GM13976 (cell line): Measurements from ENCODE around the gene BCORL1.

ENCODE experiments used
- DNase-seq: peaks from one replicate; pipeline ENCODE4 v3.0.0; 2012; ENCODE audit warnings: low spot score
- CTCF ChIP-seq: IDR thresholded peaks from 2 replicates; pipeline ENCODE4 v1.5.1; 2012; ENCODE audit warnings: borderline replicate concordance, mild to moderate bottlenecking; ENCODE audit not compliant: insufficient read depth; ENCODE audit errors: extremely low read depth, missing control alignments, control extremely low read depth
- in situ Hi-C: fragments of 300-500 bp; cut with MboI; formaldehyde crosslinking; loops from one replicate; pipeline ENCODE4 v1.12.0; 2022; ENCODE audit warnings: low sequenced_read_pairs, mixed read lengths, inconsistent platforms; ENCODE audit not compliant: unreplicated experiment

The BCORL1 gene

DNA sequence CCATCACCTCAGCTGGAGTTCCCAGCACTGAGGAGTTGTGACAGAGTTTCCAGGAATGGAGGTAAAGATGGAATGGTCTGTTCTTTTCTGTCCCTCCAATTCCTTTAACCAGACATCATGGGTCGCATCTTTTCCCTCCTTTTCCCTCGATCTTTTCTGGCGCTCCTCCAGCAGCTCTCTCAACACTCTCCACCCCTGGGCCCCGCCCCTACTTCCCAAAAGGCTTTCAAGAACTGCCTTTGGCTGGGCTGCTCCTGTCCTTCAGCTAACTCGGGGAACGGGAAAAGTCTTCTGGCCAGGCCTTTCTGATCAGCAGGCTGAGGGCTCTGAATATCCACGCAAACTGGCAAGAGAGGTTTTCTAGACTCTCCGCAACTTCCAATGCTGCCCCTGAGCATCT is 42.4 kb upstream of the BCORL1 start:
- DNase-seq: no peak
- TF ChIP-seq CTCF: no peak
- in situ Hi-C loops: no loop called here

- in situ Hi-C loops: no loop called here
- DNase-seq: no peak
- TF ChIP-seq CTCF: no peak
Measured at GRCh38 chrX:129940721-129941120, 41.7 kb upstream of the BCORL1 start.

DNA sequence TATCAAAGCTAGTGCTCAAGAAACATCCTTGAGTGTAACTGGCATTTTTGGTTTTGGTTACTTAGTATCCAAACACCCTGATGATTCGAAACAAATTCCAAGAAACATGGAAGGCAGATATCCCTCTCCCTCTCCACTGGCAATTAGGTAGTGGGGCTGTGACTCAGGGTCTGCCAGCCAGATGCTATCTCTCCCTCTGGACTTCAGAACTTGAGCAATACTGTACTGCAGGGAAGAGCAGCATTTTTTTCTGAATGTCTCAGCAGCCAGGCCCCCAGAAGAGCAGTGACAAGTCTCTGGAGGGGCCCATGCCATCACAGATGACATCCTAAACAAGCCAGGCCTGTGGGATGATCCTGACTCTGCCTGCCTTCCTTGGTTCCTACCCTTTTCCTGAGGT is 37.3 kb upstream of the BCORL1 start:
- DNase-seq: no peak
- TF ChIP-seq CTCF: no peak
- in situ Hi-C loops: no loop called here

DNA sequence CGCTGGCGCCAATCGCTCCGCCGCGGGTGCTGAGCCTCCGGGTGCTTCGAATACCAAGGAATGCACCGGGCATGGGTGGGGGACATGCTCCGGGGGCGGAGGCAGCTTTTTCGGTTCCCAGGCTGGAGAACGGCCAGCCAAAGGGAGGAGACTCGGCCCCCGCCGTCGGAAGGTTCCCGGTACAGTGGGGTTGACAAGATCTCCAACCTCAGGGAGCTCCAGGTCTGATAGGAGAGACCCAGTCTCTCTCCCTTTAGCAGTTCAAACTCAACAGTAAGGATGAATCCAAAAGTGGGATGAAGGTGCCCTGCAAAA is 29.1 kb upstream of the BCORL1 start:
- TF ChIP-seq CTCF: no peak
- no peak for DNase-seq
- in situ Hi-C loops: no loop called here

GRCh38 chrX:129953881-129954280 is 28.6 kb upstream of the BCORL1 start:
- TF ChIP-seq CTCF: no peak
- no peak for DNase-seq
- in situ Hi-C loops: no loop called here

DNA sequence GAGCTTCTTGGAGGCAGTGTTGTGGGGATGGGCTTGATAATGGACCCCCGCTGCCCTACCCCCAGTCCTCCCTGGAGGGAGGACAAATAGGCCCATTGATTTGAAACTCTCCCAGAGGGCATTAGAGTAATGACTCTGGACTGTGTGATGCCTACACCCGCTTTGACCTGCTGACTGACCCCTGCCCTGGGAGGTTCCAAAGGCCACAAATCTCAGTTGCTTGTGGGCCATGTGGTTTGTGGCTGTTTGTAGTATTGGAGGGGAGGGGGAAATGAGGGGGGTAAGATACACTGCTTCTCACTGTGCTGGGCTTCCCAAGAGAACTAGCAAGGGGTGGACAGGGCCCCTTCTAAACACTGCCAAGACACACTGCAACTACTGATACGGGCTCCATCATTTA is 27.6 kb upstream of the BCORL1 start:
- TF ChIP-seq CTCF: no peak
- in situ Hi-C loops: no loop called here
- DNase-seq: no peak

DNA sequence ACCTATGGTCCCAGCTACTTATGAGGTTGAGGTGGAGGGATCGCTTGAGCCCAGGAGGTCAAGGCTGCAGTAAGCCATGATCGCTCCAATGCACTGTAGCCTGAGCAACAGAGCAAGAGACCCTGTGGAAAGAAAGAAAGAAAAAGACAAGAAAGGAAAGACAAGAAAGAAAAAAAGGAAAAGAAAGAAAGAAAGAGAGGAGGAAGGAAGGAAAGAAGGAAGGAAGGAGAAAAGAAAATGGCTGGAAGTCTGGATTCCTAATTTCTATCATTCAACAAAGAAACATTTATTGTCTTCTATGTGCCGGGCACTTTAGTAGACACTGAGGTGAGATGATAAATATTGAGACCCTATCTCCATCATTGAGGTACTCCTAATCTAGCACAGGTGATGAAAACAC is 26.8 kb upstream of the BCORL1 start:
- DNase-seq: no peak
- no peak for TF ChIP-seq CTCF
- in situ Hi-C loops: no loop called here
